K562 (cell line): ENCODE results near the gene TRIO. TPM values are rescaled to one million over a fixed set of nuclear protein-coding genes. Genes with fewer than 3 reads are reported as not detected.
A peak's percentile ranks its signal among the peaks of the same experiment; 100 is the strongest.

Experiments
- ATF1 ChIP-seq, 2 experiments: fragments of 450-650 bp in 1 of 2; IDR thresholded peaks; 2 replicates each; pipeline ENCODE4 v1.6.1; 2016; ENCODE audit warnings: missing compliant biosample characterization in 1 of 2, missing genetic modification characterization in 1 of 2
- BCOR ChIP-seq: fragments of 450-650 bp; IDR thresholded peaks from 2 replicates; pipeline ENCODE4 v1.6.1; 2016
- BMI1 ChIP-seq: fragments of 150-350 bp; IDR thresholded peaks from 2 replicates; pipeline ENCODE4 v1.6.1; 2014; ENCODE audit warnings: low read length
- CREM ChIP-seq: IDR thresholded peaks from 2 replicates; pipeline ENCODE4 v1.6.1; 2014; ENCODE audit warnings: antibody characterized with exemption, low read depth
- FIP1L1 ChIP-seq: fragments of 200-400 bp; formaldehyde crosslinking; IDR thresholded peaks from 2 replicates; pipeline ENCODE4 v1.6.1; 2018; ENCODE audit warnings: mild to moderate bottlenecking, low read depth, low read length; ENCODE audit not compliant: poor library complexity, severe bottlenecking
- FOXJ3 ChIP-seq: sonication (generic); formaldehyde crosslinking; IDR thresholded peaks from 2 replicates; pipeline ENCODE4 v1.4.0; 2020; ENCODE audit warnings: mild to moderate bottlenecking, missing genetic modification reagents
- FOXM1 ChIP-seq, 2 experiments: fragments of 450-650 bp in 1 of 2; sonication (generic) in 1 of 2; formaldehyde crosslinking in 1 of 2; IDR thresholded peaks; 2 replicates each; pipeline versions ENCODE4 v1.6.1 to v1.9.0; 2017 to 2022; ENCODE audit warnings: low read depth in 2 of 2, mild to moderate bottlenecking in 2 of 2, missing genetic modification reagents in 1 of 2, moderate library complexity in 1 of 2
- HEY1 ChIP-seq: fragments of 250-450 bp; sonication (Bioruptor Pico); IDR thresholded peaks from 2 replicates; pipeline ENCODE4 v1.5.0; 2020; ENCODE audit warnings: mild to moderate bottlenecking, moderate library complexity, borderline replicate concordance
- KLF16 ChIP-seq: IDR thresholded peaks from 2 replicates; pipeline ENCODE4 v1.6.1; 2016; ENCODE audit warnings: antibody characterized with exemption
- NONO ChIP-seq, 2 experiments: fragments of 200-400 bp in 1 of 2; fragments of 450-650 bp in 1 of 2; formaldehyde crosslinking in 1 of 2; IDR thresholded peaks; 2 replicates each; pipeline ENCODE4 v1.6.1; 2017; ENCODE audit warnings: low read depth in 2 of 2, mild to moderate bottlenecking in 2 of 2, moderate library complexity in 2 of 2, low read length in 1 of 2
- NR4A1 ChIP-seq, 2 experiments: fragments of 250-450 bp in 1 of 2; fragments of 450-650 bp in 1 of 2; sonication (Bioruptor Pico) in 1 of 2; IDR thresholded peaks; 2 replicates each; pipeline versions ENCODE4 v1.4.0 to v1.6.1; 2016 to 2020; ENCODE audit warnings: mild to moderate bottlenecking in 2 of 2, missing compliant biosample characterization in 1 of 2, missing genetic modification characterization in 1 of 2, moderate library complexity in 1 of 2
- NRF1 ChIP-seq, 2 experiments: fragments of 450-650 bp; IDR thresholded peaks in 1 of 2; conservative IDR thresholded peaks in 1 of 2; 2 replicates each; pipeline ENCODE4 v1.6.1; 2014; ENCODE audit warnings: mild to moderate bottlenecking in 2 of 2
- POLR2G ChIP-seq: fragments of 200-400 bp; formaldehyde crosslinking; IDR thresholded peaks from 2 replicates; pipeline ENCODE4 v1.6.1; 2017; ENCODE audit warnings: low read depth, mild to moderate bottlenecking, antibody characterized with exemption, low read length, moderate library complexity
- STAG1 ChIP-seq: sonication (generic); formaldehyde crosslinking; IDR thresholded peaks from 2 replicates; pipeline ENCODE4 v1.5.0; 2020; ENCODE audit warnings: missing genetic modification reagents, borderline replicate concordance
- ZFP1 ChIP-seq: fragments of 450-650 bp; formaldehyde crosslinking; IDR thresholded peaks from 2 replicates; pipeline ENCODE4 v1.4.0; 2020; ENCODE audit warnings: mild to moderate bottlenecking, mixed read lengths
- ZNF121 ChIP-seq: sonication (generic); formaldehyde crosslinking; conservative IDR thresholded peaks from 2 replicates; pipeline ENCODE4 v1.8.0; 2022; ENCODE audit warnings: missing genetic modification reagents
- ZNF165 ChIP-seq: fragments of 250-450 bp; sonication (Bioruptor Pico); IDR thresholded peaks from 2 replicates; pipeline ENCODE4 v1.4.0; 2020; ENCODE audit warnings: borderline replicate concordance
- ZNF384 ChIP-seq: IDR thresholded peaks from 2 replicates; pipeline ENCODE4 v1.6.1; 2012; ENCODE audit warnings: low read depth, low read length, improper control_type of control experiment
- ZNF583 ChIP-seq: fragments of 250-450 bp; sonication (Bioruptor Pico); IDR thresholded peaks from 2 replicates; pipeline ENCODE4 v1.4.0; 2020
- ZNF668 ChIP-seq: fragments of 250-450 bp; sonication (Bioruptor Pico); IDR thresholded peaks from 2 replicates; pipeline ENCODE4 v1.8.0; 2022; ENCODE audit warnings: mild to moderate bottlenecking, inconsistent platforms
- ZNF79 ChIP-seq: fragments of 250-450 bp; sonication (Bioruptor Pico); IDR thresholded peaks from 2 replicates; pipeline ENCODE4 v1.4.0; 2020; ENCODE audit warnings: low read depth, mild to moderate bottlenecking, moderate library complexity
- ZSCAN32 ChIP-seq: fragments of 450-650 bp; formaldehyde crosslinking; IDR thresholded peaks from 2 replicates; pipeline ENCODE4 v1.4.0; 2020; ENCODE audit warnings: mild to moderate bottlenecking, moderate library complexity
- polyA plus RNA-seq, 8 experiments: library from polyadenylated mRNA; depleted of rRNA in 4 of 8; stranded (reverse) in 5 of 8; unstranded in 3 of 8; fragments of >200 nt; fragmentation: Nextera tagmentation in 2 of 8; fragmentation: Illumina TruSeq in 1 of 8; extraction: Ambion mirVana in 2 of 8; extraction: Trizol in 1 of 8; gene quantifications; 2 replicates each; pipeline versions ENCODE4 v1.2.1 to v1.2.3, GENCODE V29; 2011 to 2014; ENCODE audit warnings: inconsistent platforms in 1 of 8, missing spikeins in 1 of 8
- total RNA-seq, 7 experiments: library from RNA; depleted of rRNA in 6 of 7; stranded (reverse); fragments of >200 nt in 6 of 7; fragmentation: Illumina TruSeq in 2 of 7; extraction: Trizol in 2 of 7; gene quantifications; 2 replicates each; pipeline versions ENCODE4 v1.2.1 to v1.2.3, GENCODE V29; 2011 to 2021; ENCODE audit warnings: low replicate concordance in 1 of 7
- TF ChIP-seq, protein P1 (sequence below): fragments of 450-650 bp; formaldehyde crosslinking; IDR thresholded peaks from 2 replicates; pipeline ENCODE4 v1.4.0; 2020; ENCODE audit warnings: mild to moderate bottlenecking, moderate library complexity
- TF ChIP-seq, protein P2 (sequence below): sonication (generic); formaldehyde crosslinking; IDR thresholded peaks from 2 replicates; pipeline ENCODE4 v1.8.0; 2022; ENCODE audit warnings: mild to moderate bottlenecking, low read depth, missing genetic modification reagents
- TF ChIP-seq, protein P3 (sequence below): IDR thresholded peaks from 2 replicates; pipeline ENCODE4 v1.6.1; 2011; ENCODE audit not compliant: insufficient read length; ENCODE audit errors: extremely low read depth
- TF ChIP-seq, protein P4 (sequence below): sonication (generic); IDR thresholded peaks from 2 replicates; pipeline ENCODE4 v1.6.1; 2016

Gene TRIO
- total and polyA plus RNA-seq, 9 of the 15 experiments (the other 6 are each of a cell fraction or from before 2014, with no cell fraction given), result 0.24 to 5.0 (median 1.1) TPM

DNA sequence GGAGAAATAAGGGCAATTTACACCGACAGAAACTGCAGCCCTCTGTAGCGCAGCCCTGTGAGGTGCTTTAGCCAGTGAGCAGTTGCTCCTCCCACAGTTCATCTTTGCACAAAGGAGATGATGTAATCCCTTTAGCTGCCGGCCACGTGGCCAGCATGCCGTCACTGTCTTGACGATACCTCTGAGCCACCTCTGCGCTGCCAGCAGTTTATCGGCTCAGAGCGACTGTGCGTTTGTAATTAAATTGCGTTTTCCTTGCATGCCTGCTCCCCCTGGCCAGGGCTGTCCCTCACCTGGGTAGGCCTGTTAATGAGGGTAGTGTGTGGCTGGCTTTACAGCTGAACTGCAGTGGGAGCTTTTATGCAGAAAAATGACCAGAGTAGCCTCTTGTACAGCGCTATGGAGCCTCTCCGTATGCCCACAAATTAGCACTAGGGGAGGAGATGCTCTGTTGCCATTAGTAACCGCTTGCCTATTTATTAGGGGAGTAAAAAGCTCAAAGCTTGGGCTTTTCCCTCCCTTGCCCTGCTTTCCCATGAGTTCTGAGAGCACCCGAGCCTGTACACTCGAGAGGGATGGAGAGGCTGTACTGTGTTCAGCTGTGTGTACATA lies 107.0 kb downstream of the TRIO start (continued):
- TF ChIP-seq FIP1L1, result no peak
- TF ChIP-seq, protein P1, sequence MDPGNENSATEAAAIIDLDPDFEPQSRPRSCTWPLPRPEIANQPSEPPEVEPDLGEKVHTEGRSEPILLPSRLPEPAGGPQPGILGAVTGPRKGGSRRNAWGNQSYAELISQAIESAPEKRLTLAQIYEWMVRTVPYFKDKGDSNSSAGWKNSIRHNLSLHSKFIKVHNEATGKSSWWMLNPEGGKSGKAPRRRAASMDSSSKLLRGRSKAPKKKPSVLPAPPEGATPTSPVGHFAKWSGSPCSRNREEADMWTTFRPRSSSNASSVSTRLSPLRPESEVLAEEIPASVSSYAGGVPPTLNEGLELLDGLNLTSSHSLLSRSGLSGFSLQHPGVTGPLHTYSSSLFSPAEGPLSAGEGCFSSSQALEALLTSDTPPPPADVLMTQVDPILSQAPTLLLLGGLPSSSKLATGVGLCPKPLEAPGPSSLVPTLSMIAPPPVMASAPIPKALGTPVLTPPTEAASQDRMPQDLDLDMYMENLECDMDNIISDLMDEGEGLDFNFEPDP (CRISPR knock-in tag), result no peak
- TF ChIP-seq NR4A1 (CRISPR knock-in tag; IDR thresholded peaks at IDR 0.05), result no peak
- TF ChIP-seq NR4A1 (tag; IDR thresholded peaks at IDR 0.05), result peak; percentile 64; the same call in 1 of the 2 replicates
- peak; percentile 33; the same call in 1 of the 2 replicates for TF ChIP-seq STAG1 (CRISPR knock-in tag)
- TF ChIP-seq, protein P2, sequence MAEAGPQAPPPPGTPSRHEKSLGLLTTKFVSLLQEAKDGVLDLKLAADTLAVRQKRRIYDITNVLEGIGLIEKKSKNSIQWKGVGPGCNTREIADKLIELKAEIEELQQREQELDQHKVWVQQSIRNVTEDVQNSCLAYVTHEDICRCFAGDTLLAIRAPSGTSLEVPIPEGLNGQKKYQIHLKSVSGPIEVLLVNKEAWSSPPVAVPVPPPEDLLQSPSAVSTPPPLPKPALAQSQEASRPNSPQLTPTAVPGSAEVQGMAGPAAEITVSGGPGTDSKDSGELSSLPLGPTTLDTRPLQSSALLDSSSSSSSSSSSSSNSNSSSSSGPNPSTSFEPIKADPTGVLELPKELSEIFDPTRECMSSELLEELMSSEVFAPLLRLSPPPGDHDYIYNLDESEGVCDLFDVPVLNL (CRISPR knock-in tag), result 0 out of 2 replicates have a peak, but pooled peaks have one; percentile 45
- peak; percentile 62; the same call in 1 of the 2 replicates for TF ChIP-seq ZNF583
- TF ChIP-seq BMI1, result no peak
- TF ChIP-seq, protein P3, sequence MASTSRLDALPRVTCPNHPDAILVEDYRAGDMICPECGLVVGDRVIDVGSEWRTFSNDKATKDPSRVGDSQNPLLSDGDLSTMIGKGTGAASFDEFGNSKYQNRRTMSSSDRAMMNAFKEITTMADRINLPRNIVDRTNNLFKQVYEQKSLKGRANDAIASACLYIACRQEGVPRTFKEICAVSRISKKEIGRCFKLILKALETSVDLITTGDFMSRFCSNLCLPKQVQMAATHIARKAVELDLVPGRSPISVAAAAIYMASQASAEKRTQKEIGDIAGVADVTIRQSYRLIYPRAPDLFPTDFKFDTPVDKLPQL, result no peak
- TF ChIP-seq POLR2G, result no peak
- no peak for TF ChIP-seq ZNF668 (CRISPR knock-in tag)
- no peak for TF ChIP-seq ZSCAN32 (CRISPR knock-in tag)
- no peak for TF ChIP-seq FOXM1 (IDR thresholded peaks at IDR 0.05; ENCODE audit: low read depth)
- TF ChIP-seq FOXM1 (CRISPR knock-in tag; IDR thresholded peaks at IDR 0.05; ENCODE audit: low read depth), result no peak
- TF ChIP-seq ZNF121, result no peak
- TF ChIP-seq NONO (IDR thresholded peaks at IDR 0.05; ENCODE audit: low read depth in 2 of 2, low read length in 1 of 2), result no peak
- no peak for TF ChIP-seq ATF1 (CRISPR knock-in tag; IDR thresholded peaks at IDR 0.05)
- TF ChIP-seq ATF1 (tag; IDR thresholded peaks at IDR 0.05), result peak; percentile 82
- no peak for TF ChIP-seq ZNF165 (CRISPR knock-in tag)
- no peak for TF ChIP-seq HEY1 (CRISPR knock-in tag)
- TF ChIP-seq KLF16, result no peak
- TF ChIP-seq, protein P4, sequence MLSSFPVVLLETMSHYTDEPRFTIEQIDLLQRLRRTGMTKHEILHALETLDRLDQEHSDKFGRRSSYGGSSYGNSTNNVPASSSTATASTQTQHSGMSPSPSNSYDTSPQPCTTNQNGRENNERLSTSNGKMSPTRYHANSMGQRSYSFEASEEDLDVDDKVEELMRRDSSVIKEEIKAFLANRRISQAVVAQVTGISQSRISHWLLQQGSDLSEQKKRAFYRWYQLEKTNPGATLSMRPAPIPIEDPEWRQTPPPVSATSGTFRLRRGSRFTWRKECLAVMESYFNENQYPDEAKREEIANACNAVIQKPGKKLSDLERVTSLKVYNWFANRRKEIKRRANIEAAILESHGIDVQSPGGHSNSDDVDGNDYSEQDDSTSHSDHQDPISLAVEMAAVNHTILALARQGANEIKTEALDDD, result no peak
- TF ChIP-seq ZFP1, result no peak
- no peak for TF ChIP-seq BCOR
- no peak for TF ChIP-seq ZNF384
- TF ChIP-seq NRF1 (conservative IDR thresholded peaks at IDR 0.05 in 1 of 2, IDR thresholded peaks at IDR 0.05 in 1 of 2), result peak in 1 of 2 experiments; percentile 12; a peak in 2 of 4 replicates
- peak; percentile 67 for TF ChIP-seq CREM
- no peak for TF ChIP-seq FOXJ3 (CRISPR knock-in tag)
- TF ChIP-seq ZNF79 (CRISPR knock-in tag), result no peak
